ENCODE results near the gene NPB.
A peak's percentile ranks its signal among the peaks of the same experiment; 100 is the strongest.
"Not testable (repeated sequence)": the region's sequence is repeated elsewhere in the genome, so short reads cannot be mapped to it uniquely, and the experiment has no call there.

Gene NPB

DNA sequence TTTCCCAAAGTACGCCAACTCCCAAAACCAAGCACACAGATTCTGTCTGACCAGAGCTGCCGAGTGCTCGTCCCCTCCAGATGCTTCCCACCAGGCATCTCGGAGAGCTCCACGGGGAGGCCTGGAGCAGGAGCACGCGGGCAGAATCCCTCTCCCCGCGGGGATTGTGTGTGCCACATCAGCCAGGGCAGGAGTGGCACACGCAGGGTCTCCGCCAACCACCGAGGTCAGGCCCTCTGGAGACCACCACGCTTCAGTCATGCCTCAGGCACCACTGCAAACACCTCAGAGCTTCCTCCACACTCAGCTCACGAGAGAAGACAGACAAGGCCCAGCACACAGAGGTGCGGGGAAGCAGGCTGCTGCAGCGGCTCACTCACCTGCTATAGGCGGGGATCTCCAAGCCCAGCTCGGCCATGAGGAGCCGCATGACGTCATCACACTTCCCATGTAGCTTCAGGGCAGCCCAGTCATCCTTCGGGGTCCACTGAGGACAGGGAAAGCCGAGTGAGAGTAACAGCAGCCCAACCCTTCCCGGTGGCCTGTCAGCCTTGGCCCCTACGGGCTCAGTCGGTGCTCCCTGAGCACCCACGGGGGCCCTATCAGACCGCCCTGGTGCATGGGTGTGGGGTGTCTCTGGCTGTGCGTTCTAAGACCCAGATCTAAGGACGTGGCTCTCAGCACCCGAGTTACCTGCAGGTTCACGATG is 11.5 kb downstream of the NPB start:
- no peak for DNase-seq

GRCh38 chr17:81914103-81914850 is 12.2 kb downstream of the NPB start:
- DNase-seq = no peak

DNA sequence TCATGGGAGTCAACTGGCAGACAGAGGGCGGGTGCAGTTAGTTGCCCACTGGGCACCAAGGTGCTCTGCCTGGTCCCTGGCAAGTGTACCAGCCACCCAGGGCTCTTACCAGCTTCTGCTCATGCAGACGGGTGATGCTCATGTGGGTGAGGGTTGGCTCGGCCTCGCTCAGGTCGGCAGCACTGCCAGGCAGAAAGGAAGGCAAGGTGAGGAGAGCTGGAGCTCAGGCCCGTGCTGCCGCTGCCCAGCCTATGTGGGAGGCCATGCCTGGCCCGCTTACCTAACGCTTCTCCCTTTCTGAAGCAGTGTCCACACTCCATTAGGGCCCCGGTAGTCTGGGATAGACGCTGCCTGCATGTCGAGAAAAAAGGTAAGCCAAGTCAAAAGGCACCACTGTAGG is 13.3 kb downstream of the NPB start:
- DNase-seq = no peak

DNA sequence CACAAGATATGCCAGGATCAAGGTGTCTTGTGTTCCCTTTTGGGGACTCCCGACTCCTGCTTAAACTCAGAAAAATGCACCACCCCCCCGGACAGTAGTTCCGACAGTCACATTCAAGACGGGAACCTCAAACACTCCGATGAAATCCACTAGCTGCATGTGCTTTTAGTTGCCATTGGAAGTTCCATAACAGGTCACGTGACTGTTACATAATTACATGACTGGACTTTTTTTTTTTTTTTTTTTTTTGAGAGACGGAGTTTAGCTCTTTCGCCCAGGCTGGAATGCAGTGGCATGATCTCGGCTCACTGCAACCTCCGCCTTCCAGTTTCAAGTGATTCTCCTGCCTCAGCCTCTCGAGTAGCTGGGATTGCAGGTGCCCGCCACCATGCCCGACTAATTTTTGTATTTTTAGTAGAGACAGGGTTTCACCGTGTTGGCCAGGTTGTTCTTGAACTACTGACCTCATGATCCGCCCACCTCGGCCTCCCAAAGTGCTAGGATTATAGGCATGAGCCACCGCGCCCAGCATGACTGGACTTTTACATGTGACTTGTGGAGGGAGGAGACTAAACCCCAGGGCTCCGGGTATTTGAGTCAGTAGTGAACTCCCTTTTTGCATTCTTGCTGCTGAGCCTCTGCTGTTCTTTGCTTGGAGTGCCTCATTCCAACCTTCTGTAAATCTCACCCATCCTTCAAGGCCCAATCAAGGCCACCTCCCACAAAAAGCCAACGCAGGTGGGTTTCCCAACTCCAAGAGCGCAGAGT is 14.4 kb downstream of the NPB start:
- DNase-seq = peak; percentile 39

DNA sequence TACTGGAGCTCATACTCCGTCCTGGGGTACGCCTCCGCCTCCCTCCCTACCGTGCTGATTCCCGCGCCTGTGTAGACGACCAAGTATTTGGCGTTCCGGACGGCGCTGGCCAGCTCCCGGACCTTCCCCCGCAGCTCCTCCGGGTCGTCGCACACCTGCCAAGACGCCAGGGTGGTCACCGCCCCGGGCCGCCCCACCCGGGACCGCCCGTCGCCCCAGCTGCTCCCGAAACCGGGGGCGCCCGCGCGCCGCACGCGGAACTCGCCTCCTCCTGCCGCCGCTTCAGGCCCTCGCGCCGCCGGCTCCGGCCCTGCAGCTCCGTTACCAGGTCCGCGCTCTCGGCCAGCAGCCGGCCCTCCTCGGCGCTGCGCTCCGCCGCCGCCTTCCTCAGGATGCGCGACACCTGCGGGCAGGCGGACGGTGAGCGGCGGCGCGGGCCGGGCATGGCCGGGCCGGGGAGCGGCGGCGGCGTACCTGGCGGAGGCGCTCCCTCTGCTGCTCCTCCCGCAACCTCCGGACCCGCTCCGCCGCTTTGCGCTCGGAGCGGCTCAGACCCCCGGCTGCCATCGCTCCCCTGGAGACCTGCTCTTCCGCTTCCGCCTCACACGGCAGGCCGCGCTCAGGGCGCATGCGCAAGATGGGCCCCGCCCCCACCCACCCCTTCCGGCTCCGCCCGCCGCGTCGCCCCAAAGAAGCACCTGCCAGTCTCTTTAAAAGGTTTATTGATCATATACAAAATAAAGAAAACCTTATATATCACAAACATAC is 15.7 kb downstream of the NPB start, which contains the start of gene SIRT7:
Gene SIRT7, minus strand, starts transcription at position 612 of the 768 bp plus-strand sequence. Its CDS starts 45 bp downstream, at position 567.
- peak; percentile 75 for DNase-seq

DNA sequence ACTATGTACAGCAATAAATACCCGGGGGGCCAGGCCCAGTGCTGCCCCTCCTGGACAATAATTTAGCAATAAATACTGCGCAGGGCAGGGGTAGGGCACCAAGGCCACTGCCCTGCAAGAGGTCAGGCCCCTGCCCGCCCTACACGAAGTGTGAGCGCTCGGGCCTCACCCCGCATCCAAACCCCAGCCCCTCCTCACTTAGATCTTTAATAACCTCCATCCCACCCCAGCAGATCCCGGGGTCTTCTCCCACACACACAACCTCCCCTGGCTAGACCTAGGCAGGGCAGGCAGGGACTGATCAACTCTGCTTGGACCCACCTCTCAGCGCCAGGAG is 16.3 kb downstream of the NPB start:
- DNase-seq = not testable (repeated sequence)

- peak; percentile 90 for DNase-seq
These were observed 17.0 kb downstream of the NPB start for GRCh38 chr17:81918832-81919545.

GRCh38 chr17:81920612-81921536 is 18.8 kb downstream of the NPB start:
- peak; percentile 90 for DNase-seq

DNA sequence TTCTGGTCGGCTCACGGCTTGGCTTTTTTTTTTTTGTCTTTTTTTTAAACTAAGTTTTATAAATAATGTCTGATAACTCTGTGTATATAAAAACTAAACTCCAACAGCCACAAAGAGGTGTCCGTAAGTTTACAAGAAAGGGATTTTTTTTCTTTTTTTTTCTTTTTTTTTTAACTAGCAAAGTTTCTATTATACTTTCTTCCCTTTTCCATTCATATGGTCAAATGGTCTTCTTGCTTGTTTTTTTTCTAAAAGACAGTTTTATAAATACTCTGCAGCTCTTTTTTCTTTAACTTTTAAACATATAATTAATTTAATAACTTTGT is 19.5 kb downstream of the NPB start:
- no peak for DNase-seq

DNA sequence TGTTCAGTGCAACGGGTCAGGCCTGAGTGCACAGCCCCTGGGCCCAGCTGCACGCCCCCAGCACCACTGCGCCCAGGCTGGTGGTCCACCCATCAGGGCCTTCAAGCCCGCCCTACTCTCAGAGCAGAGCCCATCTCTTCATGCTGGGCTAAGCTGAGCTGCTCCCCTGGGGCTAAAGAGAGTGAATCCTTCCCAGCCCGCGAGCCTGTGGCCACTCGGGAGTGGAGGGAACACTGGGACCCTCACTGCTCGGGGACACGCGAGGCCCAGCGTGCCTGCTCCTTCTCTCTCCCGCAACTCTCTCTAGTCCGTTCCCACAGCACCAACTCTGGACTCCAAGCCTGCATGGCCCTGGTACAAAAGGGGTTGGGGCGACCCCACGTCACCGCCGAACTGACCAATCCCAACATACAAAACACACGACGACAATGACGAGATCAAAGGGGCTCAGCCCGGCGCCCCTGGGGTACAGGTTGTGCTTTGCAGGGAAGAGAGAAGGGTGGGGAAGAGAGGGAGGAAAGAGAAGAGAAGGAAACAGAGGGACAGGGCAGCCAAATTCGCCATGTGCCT is 20.0 kb downstream of the NPB start:
- DNase-seq = no peak

GRCh38 chr17:81922566-81923301 is 20.7 kb downstream of the NPB start:
- DNase-seq = peak; percentile 69

DNA sequence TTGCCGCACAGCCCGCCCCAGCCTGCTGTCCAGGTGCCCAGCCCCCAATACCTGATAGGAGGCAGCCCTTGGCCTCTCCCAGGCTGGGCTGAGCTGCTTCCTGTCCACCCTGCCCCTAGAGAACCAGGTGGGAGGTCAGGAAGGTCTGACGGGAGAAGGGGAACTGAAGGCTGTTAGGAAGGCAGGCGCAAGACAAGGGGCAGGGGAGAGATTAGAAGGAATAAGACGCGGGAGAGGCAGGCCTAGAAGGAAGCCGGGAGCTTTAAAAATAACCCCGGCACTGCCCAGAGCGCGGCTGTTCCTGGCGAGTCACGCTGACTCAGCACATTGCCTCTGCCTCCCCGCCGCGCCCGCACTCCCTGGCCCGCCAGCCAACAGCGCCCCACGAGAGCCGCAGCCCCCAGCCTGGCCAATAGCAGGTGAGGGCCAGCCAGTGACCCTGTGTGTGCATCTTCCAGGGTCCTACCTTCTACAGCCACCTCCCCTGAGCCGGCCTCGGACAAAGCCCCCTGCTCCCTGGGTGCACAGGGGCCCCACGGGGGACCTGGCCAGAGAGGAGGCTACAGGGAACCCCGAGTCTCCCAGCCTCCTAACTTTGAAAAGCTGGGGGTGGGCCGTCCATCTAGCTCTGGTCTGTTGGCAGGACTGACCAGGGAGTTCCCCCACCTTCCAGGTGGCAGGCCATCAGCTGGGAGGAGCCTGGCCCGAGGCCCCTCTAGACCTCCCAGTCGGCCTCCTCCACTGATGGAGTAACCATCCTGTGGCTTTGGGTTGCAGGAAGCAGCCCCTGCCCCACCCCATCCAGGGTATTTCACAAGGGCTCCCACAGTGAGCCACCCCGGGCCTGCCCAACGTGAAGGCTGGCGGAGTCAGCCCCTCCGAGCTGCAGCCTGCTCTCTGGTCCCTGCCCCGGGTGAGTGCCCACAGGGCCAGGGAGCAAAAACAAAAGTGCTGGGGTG is 21.5 kb downstream of the NPB start:
- peak; percentile 88 for DNase-seq

DNA sequence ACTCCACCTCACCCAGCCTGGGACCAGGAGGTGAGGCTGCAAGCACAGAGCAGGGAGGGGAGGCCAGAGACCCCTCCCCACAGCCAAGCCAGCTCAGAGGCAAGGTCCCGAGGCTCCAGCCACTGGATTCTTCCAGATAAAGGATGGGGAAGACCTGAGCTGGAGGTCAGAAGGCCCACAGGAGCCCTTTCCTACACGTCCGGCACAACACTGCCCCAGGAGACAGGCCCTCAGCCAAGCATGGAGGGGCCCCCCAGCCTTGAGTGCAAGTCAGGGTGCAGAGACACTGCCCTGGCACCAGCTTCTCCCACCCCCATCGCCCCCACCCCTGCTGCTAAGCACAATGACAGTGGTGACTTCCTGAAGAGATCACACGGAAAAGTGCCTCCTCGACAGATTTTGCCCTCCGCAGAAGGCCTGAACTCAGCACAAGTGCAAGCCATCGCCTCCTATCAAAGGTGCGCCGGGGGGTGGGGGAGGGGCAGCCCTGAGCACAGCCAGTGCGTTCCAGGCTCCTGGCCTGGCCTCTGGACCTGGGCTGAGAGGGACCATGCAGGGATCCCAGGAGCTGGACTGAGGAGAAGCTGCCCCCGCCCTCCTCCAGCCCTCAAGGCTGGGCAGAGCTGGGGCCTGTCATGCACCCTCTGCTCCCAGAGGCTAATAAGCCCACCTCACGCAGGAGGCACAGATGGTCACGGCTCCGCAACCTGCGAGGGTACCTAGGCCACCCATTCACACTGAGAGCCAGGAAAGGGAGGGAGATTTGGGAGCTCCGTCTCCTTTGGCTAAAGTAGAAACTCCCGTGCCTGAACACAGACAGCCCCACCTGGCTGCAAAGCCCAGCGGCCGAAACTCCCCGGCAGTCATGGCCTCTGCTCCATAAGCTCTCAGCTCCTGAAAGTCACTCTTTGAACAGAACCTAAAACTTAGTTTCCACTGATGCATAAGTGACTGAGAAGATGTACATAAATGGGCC is 22.8 kb downstream of the NPB start:
- DNase-seq = no peak

GRCh38 chr17:81925860-81926450 is 23.9 kb downstream of the NPB start:
- no peak for DNase-seq

DNA sequence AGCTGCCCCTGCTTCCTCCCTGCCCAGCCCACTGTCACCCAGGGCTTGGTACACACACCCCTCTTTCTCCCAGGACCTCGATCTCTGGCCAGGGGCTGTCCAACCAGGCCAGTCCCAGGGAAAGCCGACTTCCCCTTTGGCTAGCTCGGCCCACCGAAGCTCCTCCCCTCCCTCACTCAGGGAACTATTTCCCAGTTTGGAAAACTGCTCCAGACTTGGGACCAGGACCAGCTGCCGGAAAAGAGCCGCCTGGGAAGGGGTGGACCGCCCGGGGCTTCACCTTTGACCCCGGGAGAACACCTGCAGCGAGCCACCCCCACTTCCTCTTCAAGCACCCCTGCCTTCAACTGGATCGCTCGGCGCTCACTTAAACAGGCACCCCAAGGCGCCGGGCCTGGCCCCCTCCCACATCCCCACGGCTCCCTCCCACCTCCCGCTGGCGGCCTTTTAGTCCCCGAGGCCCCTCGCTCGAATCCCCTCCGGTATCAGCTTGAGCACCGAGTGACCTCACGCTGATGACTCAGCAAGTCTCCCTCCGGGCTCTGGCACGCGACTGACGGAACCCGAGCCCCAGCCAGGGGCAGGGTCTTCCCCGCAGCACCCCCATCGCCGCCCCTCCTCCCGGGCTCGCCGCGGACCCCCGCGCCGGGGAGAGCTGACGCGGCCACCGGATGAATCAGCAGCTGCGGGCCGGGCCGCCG is 24.6 kb downstream of the NPB start:
- peak; percentile 67 for DNase-seq

DNA sequence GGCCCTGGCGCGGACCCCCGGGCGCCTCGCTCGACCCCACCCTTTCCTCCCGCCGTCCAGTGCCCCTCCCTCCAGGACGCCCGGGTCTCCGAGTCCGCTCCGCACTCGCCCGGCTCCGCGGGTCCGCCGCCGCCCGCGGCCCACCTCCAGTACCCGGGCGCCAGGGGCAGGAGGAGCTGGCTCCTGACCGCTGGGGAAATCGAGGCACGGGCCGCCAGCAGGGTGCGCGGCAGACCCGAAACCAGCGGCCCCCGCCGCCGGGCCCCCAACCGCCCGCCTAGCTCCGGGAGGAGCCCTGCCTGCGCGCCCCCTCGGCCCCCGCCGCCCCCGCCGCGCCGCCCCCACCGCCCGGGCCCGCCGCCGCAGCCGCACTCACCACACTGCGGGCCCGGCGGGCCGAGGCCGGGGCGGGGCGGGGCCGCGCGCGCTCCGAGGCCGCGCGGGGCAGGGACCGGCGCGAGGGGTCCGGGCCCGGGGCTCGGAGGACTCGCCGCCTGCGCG is 25.2 kb downstream of the NPB start:
- DNase-seq = no peak

Data from MV-4-11 (cell line).